HepG2 (cell line): ENCODE results near the gene TRAP1. TPM values are rescaled to one million over a fixed set of nuclear protein-coding genes. Genes with fewer than 3 reads are reported as not detected.
A peak's percentile ranks its signal among the peaks of the same experiment; 100 is the strongest.

Source experiments
- ATAC-seq: fragments of 200-7000 bp; cut with Tn5 transposase; 3 replicates; pipeline ENCODE4 v1.9.1; 2020; ENCODE audit warnings: mild to moderate bottlenecking, moderate library complexity
- BruUV-seq: library from RNA; stranded (reverse); fragments of 400-500 nt; replicated peaks from 2 replicates; lab custom pipeline; 2021; lab: Mats Ljungman, UMichigan
- CTCF ChIA-PET: fragments of 300-600 bp; formaldehyde crosslinking; extraction: SDS; loops from one replicate; lab custom pipeline; 2021; ENCODE audit warnings: low total read pairs, inconsistent platforms, low intra/inter-chr PET ratio; lab: Yijun Ruan, JAX
- POLR2A ChIA-PET: fragments of 350-600 bp; sonication (Branson Sonifier 250); formaldehyde crosslinking; loops from one replicate; lab custom pipeline; 2020; ENCODE audit warnings: antibody characterized with exemption, inconsistent platforms; lab: Yijun Ruan, JAX
- DNase-seq: peaks from one replicate; pipeline ENCODE4 v3.0.0-alpha.2; 2015; ENCODE audit warnings: low spot score
- FAIRE-seq: peaks from 3 replicates; lab custom pipeline; 2011; peaks lifted over from hg19 to GRCh38; lab: Jason Lieb, UNC
- H2AFZ ChIP-seq: one replicate; pipeline ENCODE4 v1.6.1; 2011; ENCODE audit warnings: low read length, inconsistent platforms
- H3K27ac ChIP-seq: fragments of 300-600 bp; 3 replicates; pipeline ENCODE4 v1.8.0; 2011; ENCODE audit warnings: mixed run types, mild to moderate bottlenecking, mixed read lengths, low read length, inconsistent platforms; ENCODE audit not compliant: insufficient read depth; ENCODE audit errors: extremely low read length
- H3K27me3 ChIP-seq, 2 experiments: fragments of 200-600 bp in 1 of 2; 2 replicates in 1 of 2; 3 replicates in 1 of 2; pipeline versions ENCODE4 v1.6.0 to v1.8.0; 2011; ENCODE audit warnings: low read length in 2 of 2, mild to moderate bottlenecking in 2 of 2, moderate library complexity in 2 of 2, inconsistent platforms in 1 of 2; ENCODE audit not compliant: insufficient read depth in 2 of 2, control insufficient read depth in 1 of 2
- H3K36me3 ChIP-seq, 2 experiments: fragments of 200-600 bp in 1 of 2; replicated peaks in 1 of 2; 2 replicates in 1 of 2; 3 replicates in 1 of 2; pipeline versions ENCODE4 v1.5.1 to v1.8.0; 2011; ENCODE audit warnings: low read length in 2 of 2, inconsistent platforms in 1 of 2; ENCODE audit not compliant: insufficient read depth in 2 of 2, control insufficient read depth in 1 of 2
- H3K4me1 ChIP-seq: 2 replicates; pipeline ENCODE4 v1.5.1; 2012; ENCODE audit warnings: low read length, inconsistent platforms; ENCODE audit not compliant: insufficient read depth
- H3K4me2 ChIP-seq: 2 replicates; pipeline ENCODE4 v1.6.0; 2011; ENCODE audit warnings: low read depth, low read length, inconsistent platforms
- H3K4me3 ChIP-seq, 3 experiments: fragments of 200-600 bp in 1 of 3; sonication (generic), shearing (Covaris generic) in 1 of 3; replicated peaks in 1 of 3; 2 replicates each; pipeline ENCODE4 v1.5.1; 2011 to 2016; ENCODE audit warnings: low read length in 3 of 3, inconsistent platforms in 2 of 3, low read depth in 2 of 3, mild to moderate bottlenecking in 2 of 3, control low read depth in 1 of 3, mixed read lengths in 1 of 3; ENCODE audit not compliant: insufficient read depth in 1 of 3
- H3K79me2 ChIP-seq: one replicate; pipeline ENCODE4 v1.6.1; 2011; ENCODE audit warnings: low read length, inconsistent platforms; ENCODE audit not compliant: insufficient read depth
- H3K9ac ChIP-seq: 2 replicates; pipeline ENCODE4 v1.6.0; 2011; ENCODE audit warnings: mild to moderate bottlenecking, low read depth, low read length, inconsistent platforms; ENCODE audit not compliant: insufficient read depth
- H3K9me3 ChIP-seq: 2 replicates; pipeline ENCODE4 v1.5.1; 2012; ENCODE audit warnings: mild to moderate bottlenecking, low read length
- H4K20me1 ChIP-seq: 2 replicates; pipeline ENCODE4 v1.6.0; 2011; ENCODE audit warnings: inconsistent platforms, mild to moderate bottlenecking, low read length, moderate library complexity; ENCODE audit not compliant: insufficient read depth
- AGO2 ChIP-seq: fragments of 200-400 bp; formaldehyde crosslinking; optimal IDR thresholded peaks from 2 replicates; pipeline ENCODE3; 2017; ENCODE audit warnings: mild to moderate bottlenecking, low read depth, low read length, moderate library complexity
- RBM22 ChIP-seq: fragments of 200-400 bp; formaldehyde crosslinking; optimal IDR thresholded peaks from 2 replicates; pipeline ENCODE3; 2017; ENCODE audit warnings: mild to moderate bottlenecking, low read length, moderate library complexity
- ZNF253 ChIP-seq: sonication (generic); formaldehyde crosslinking; IDR thresholded peaks from 2 replicates; pipeline ENCODE4 v1.8.0; 2022; ENCODE audit warnings: mild to moderate bottlenecking, missing genetic modification reagents, borderline replicate concordance
- ZNF850 ChIP-seq: sonication (generic); formaldehyde crosslinking; conservative IDR thresholded peaks from 2 replicates; pipeline ENCODE4 v1.9.0; 2021; ENCODE audit warnings: mild to moderate bottlenecking, missing genetic modification reagents
- WGBS: methylation state at CpG from one replicate; pipeline ENCODE4 v1.1.6; 2017; ENCODE audit warnings: low lambda C conversion rate; 5-methylcytosine and 5-hydroxymethylcytosine counted together
- in situ Hi-C: cut with HindIII; loops from 2 replicates; pipeline ENCODE4 v1.10.0; 2017; ENCODE audit warnings: low pct_unique_long_range_greater_than_20kb; ENCODE audit not compliant: extremely low pct_ligation_motif_present
- intact Hi-C: fragments of 100-400 bp; cut with micrococcal nuclease; formaldehyde crosslinking; loops from one replicate; pipeline ENCODE4 v1.10.0; 2022; ENCODE audit not compliant: unreplicated experiment
- polyA plus RNA-seq, 8 experiments: library from polyadenylated mRNA; depleted of rRNA in 3 of 8; stranded (reverse) in 7 of 8; unstranded in 1 of 8; fragments of >200 nt; fragmentation: Illumina TruSeq in 4 of 8; extraction: Trizol in 4 of 8; gene quantifications; 2 replicates each; pipeline versions ENCODE4 v1.2.1 to v1.2.3, GENCODE V29; 2011 to 2016; ENCODE audit warnings: low read depth in 4 of 8, missing spikeins in 1 of 8, mixed read lengths in 1 of 8; ENCODE audit not compliant: insufficient read depth in 1 of 8
- total RNA-seq, 5 experiments: library from RNA; depleted of rRNA; stranded (reverse); fragments of >200 nt; fragmentation: Illumina TruSeq; extraction: Trizol; gene quantifications; 2 replicates each; pipeline ENCODE4 v1.2.3, GENCODE V29; 2016; ENCODE audit warnings: low read depth in 1 of 5

TRAP1 gene
- total and polyA plus RNA-seq, 2 of the 13 experiments (the other 11 are each of a cell fraction or from before 2014, with no cell fraction given): 127 to 240 TPM

DNA sequence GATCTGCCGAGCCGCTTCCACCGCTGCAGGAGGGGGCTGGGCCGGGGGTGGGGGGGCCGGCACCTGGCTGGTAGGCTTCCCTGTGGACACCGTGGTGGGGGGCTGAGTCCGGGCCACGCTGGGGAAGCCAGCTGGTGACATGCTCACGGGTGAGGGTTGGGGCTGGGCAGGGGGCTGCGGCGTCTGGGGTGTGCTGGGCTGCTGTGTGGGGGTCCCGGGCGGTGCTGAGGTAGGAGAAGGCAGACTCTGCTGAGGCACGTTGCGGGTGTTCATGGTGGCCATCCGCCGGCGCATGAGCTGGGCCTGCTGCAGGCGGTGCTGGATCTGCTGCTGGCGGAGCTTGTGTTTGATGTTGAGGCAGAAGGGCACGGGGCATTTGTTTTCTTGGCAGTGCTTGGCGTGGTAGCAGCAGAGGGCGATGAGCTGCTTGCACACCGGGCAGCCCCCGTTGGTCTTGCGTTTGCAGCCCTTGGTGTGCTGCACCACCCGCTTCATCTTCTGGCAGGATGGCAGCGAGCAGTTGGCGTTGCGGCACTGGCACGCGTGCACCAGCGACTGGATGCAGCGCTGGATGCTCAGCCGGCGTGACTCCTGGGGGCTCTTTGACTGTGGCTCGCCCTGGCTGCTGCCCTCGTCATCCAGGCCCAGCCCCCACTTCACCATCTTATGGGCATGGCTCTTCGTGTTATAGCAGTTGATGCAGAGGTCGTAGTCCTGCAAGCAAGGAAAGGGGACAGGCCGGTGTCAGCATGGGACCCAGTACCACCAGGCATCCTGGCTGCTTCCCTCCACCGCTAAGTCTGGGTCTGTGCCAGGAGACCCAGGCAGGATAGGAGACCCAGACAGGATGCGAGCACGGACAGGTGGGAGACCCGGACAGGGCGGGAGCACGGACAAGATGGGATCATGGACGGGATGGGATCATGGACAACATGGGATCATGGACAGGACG is 12.1 kb upstream of the TRAP1 start:
- POLR2A ChIA-PET: no interaction called here
- Histone ChIP-seq H3K27ac (no peak overlapping the region), H3K4me2 (no peak overlapping the region), H4K20me1 (no peaks in the 10 kb centered on the region), H2AFZ (no peak overlapping the region), H3K79me2 (no peaks in the 10 kb centered on the region), H3K9me3 (no peaks in the 10 kb centered on the region)
- ATAC-seq (peak; percentile 7; the same call in 1 of the 3 replicates), DNase-seq (no peak), FAIRE-seq (no peak)
- CTCF ChIA-PET: no interaction called here
- in situ Hi-C loops (no loop called here), intact Hi-C loops (no loop called here)
- BruUV-seq: no TSS peak
- TF ChIP-seq ZNF253 (no peak), RBM22 (peak; percentile 72)
- TF ChIP-seq, all 625 proteins: peak for 1
- H3K9ac ChIP-seq: no peak overlapping the region
- H3K36me3 ChIP-seq: peaks cover 33 to 59% of the 10 kb centered on the region in 2 experiments; a peak in 4 of 5 replicates
- 98% methylated on average over 38 of the region's 49 CpGs for WGBS
- no peak overlapping the region for H3K4me3 ChIP-seq
- H3K27me3 ChIP-seq: no peaks in the 10 kb centered on the region
- 0 out of 2 replicates have a peak, but pooled peaks cover 7% of the 10 kb centered on the region for H3K4me1 ChIP-seq

DNA sequence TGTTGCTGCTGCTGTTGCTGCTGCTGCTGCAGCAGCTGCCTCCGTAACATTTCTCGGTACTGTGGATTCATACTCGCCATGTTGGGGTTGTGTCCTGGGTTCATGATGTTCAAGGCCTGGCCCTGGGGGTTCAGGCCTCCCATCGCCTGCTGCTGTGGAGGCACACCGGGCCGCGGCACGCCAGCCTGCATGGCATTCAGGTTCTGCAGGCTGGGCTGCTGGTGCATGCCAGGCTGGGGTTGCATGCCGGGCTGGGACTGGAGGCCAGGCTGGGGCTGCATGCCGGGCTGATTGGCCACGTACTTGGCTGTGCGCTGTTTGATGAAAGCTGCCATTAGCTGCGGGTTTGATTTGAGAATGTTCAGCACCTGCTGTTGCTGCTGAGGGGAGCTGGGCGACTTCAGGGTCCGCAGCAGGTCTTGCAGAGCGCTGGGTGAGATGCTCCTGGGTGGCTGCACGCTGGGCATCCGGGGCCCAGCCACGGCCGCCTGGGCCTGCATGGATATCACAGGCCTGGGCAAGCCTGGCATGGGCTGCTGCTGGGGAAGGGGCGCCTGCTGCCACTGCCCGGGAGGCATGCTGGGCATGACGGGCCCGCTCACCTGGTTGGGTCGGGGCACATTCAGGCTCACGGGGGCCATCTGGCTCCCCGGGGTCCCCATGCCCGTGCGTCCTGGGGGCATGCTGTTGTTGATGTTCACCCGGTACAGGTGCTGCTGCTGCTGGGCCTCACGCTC is 11.3 kb upstream of the TRAP1 start:
- WGBS: 100% methylated on average over 13 of the region's 31 CpGs
- Histone ChIP-seq H3K4me2 (no peak overlapping the region), H3K27me3 (no peaks in the 10 kb centered on the region), H3K9me3 (no peaks in the 10 kb centered on the region), H3K4me1 (0 out of 2 replicates have a peak, but pooled peaks cover 7% of the 10 kb centered on the region), H3K27ac (no peak overlapping the region), H2AFZ (no peak overlapping the region)
- no TSS peak for BruUV-seq
- ATAC-seq: no peak; the same call in 2 of the 3 replicates
- CTCF ChIA-PET: no interaction called here
- intact Hi-C loops: no loop called here
- in situ Hi-C loops: no loop called here
- POLR2A ChIA-PET: no interaction called here
- no peak for TF ChIP-seq ZNF850 (CRISPR knock-in tag)
- TF ChIP-seq AGO2: peak; percentile 54
- TF ChIP-seq, all 625 proteins: peak for 1
- Histone ChIP-seq H3K9ac (no peak overlapping the region), H3K79me2 (no peaks in the 10 kb centered on the region), H3K36me3 (peaks cover 32 to 54% of the 10 kb centered on the region in 2 experiments; a peak in 4 of 5 replicates), H3K4me3 (no peak overlapping the region), H4K20me1 (no peaks in the 10 kb centered on the region)
- no peak for FAIRE-seq
- no peak for DNase-seq
